GM18505 (cell line): Measurements from ENCODE around the gene KMT2E.

Experiments used
- ATAC-seq: cut with Tn5 transposase; IDR thresholded peaks from one replicate; pipeline ENCODE4 v1.9.1; 2021; ENCODE audit not compliant: unreplicated experiment
- POLR2A ChIP-seq: IDR thresholded peaks from 4 replicates; pipeline ENCODE4 v1.6.1; 2011; ENCODE audit warnings: borderline replicate concordance; ENCODE audit not compliant: insufficient read depth, insufficient read length; ENCODE audit errors: extremely low read depth

KMT2E gene

GRCh38 chr7:105060923-105061322, 46.9 kb downstream of the KMT2E start:
- no peak for TF ChIP-seq POLR2A
- no peak for ATAC-seq

- no peak for ATAC-seq
- TF ChIP-seq POLR2A = no peak
Measured at GRCh38 chr7:105065104-105065503, 51.1 kb downstream of the KMT2E start.

DNA sequence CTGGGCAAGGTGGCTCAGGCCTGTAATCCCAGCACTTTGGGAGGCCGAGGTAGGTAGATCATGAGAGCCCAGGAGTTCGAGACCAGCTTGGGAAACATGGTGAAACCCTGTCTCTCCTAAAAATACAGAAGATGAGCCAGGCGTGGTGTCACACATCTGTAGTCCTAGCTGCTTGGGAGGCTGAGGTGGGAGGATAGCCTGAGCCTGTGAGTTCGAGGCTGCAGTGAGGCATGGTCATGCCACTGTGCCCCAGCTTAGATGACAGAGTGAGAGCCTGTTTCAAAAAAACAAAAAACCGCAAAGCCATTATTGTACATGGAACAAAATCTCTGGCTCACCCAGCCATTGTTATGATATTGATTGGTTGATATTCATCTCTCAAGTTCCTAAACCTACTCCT, 53.7 kb downstream of the KMT2E start:
- ATAC-seq = no peak
- TF ChIP-seq POLR2A = no peak

DNA sequence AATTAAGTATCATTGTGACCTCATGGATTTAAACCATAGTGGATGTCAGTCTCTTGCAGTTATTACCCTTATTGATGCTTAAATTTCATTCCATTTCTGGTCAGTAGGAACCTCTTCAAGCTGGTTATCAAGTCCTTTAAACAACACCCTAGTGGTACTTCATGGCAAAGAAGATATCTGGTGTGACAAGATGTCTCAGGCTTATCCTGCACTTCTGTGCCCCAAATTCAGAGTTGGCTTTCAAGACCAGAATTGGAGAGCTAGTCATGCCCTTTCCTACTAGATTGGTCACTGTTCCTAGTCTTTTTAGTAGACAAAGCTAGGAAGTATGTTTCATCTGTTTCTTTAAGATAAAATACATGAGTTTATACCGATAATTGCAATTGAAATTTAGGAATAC, 54.9 kb downstream of the KMT2E start:
- TF ChIP-seq POLR2A = no peak
- ATAC-seq = no peak

DNA sequence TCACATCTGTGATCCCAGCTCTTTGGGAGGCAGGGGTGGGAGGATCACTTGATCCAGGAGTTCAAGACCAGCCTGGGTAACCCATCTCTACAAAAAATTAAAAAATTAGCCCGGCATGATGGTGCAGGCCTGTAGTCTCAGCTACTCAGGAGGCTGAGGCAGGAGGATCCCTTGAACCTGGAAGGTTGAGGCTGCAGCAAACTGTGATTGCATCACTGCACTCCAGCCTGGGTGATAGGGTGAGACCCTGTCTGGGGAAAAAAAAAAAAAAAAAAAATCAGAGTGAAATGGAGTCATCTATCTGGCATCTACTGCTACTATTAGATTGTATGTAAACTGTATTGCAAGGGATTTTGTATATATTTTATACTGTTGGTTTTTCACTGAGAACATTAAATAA, 59.1 kb downstream of the KMT2E start:
- ATAC-seq = no peak
- no peak for TF ChIP-seq POLR2A

DNA sequence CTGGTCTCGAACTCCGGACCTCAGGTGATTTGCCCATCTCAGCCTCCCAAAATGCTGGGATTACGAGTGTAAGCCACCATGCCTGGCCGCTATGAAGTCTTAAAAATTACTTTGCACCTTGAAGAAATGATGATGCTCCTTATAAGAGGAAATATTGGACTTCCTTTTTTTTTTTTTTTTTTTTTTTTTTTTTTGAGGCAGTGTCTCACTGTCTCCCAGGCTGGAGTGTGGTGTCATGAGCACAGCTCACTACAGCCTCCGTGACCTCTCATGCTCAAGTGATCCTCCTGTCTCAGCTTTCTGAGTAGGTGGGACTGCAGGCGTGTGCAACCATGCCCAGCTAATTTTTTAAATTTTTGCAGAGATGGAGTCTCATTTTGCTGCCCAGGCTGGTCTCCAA, 65.3 kb downstream of the KMT2E start:
- ATAC-seq = no peak
- no peak for TF ChIP-seq POLR2A

- no peak for ATAC-seq
- TF ChIP-seq POLR2A = no peak
Measured at GRCh38 chr7:105084581-105084980, 70.6 kb downstream of the KMT2E start.

GRCh38 chr7:105086850-105087249, 72.8 kb downstream of the KMT2E start:
- ATAC-seq = no peak

DNA sequence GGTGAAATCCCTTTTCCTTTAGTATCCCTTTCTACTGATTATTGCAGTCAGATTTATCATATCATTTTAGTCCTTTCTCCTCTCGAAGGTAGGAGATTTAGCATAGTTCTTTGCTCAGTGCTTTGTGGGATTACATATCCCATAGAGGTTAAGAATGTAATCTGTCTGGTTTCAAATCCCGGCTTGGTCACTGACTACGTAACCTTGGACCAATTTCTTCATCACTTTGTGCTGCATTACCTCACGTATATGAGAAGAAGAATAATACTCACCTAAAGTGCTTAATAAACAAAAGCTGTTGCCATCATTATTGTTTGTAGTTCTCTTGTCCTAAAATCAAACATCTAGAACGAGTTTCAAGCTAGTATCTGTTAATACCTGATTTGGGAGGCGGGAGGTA, 74.0 kb downstream of the KMT2E start:
- no peak for ATAC-seq
- TF ChIP-seq POLR2A = no peak

More at GRCh38 chr7:105086850-105087249, 72.8 kb downstream of the KMT2E start:
- TF ChIP-seq POLR2A = no peak

GRCh38 chr7:105088456-105088855, 74.5 kb downstream of the KMT2E start:
- TF ChIP-seq POLR2A = no peak
- ATAC-seq = no peak

GRCh38 chr7:105094966-105095365, 81.0 kb downstream of the KMT2E start:
- ATAC-seq = no peak
- TF ChIP-seq POLR2A = no peak

DNA sequence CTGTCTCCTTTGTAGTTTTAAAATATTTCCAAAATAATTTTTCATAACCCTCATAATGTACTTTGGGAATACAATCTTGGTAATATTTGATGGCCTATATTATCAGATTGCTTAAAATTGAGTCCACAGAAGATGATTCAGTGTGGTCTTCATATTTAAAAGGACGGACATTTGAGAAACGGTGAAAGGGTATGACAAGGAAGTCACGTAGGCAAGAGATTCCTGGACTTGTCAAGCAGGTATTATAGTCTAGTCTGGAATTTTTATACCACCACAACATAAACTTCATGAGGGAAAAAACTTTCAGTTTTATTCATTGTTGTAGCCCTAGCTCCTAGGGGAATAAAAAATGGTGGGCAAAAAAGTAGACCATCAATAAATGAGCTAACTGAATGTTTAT, 82.3 kb downstream of the KMT2E start:
- ATAC-seq = no peak
- no peak for TF ChIP-seq POLR2A

DNA sequence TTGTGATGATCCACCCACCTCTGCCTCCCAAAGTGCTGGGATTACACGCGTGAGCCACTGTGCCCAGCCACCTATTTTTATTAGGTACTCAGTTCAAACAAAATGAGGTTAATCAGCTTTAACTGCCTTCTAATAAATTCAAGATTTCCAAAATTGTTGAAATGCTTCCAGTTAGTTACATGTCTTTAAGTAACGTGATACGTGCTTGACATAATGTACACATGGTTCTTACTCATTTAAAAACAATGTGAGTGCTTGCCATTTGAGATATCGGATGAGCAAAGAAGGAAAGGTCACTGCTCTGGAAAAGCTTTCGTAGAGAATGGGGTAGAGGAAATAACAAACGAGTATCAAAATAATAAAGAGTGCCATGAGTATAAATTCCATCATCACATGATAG, 83.6 kb downstream of the KMT2E start:
- ATAC-seq = no peak
- TF ChIP-seq POLR2A = no peak

GRCh38 chr7:105098863-105099515, 85.0 kb downstream of the KMT2E start:
- no peak for ATAC-seq
- no peak for TF ChIP-seq POLR2A

- no peak for TF ChIP-seq POLR2A
- ATAC-seq = no peak
Measured at GRCh38 chr7:105101864-105102263, 87.9 kb downstream of the KMT2E start.
